GM18951 (cell line): Measurements from ENCODE around the gene DOK7.

Source experiments
- POLR2A ChIP-seq: IDR thresholded peaks from 4 replicates; pipeline ENCODE4 v1.6.1; 2011; ENCODE audit warnings: mild to moderate bottlenecking; ENCODE audit not compliant: insufficient read length, insufficient read depth; ENCODE audit errors: extremely low read depth
- in situ Hi-C: fragments of 300-500 bp; cut with MboI; formaldehyde crosslinking; loops from one replicate; pipeline ENCODE4 v1.12.0; 2022; ENCODE audit warnings: low sequenced_read_pairs, mixed read lengths, inconsistent platforms; ENCODE audit not compliant: unreplicated experiment

Gene DOK7

GRCh38 chr4:3481783-3482393 lies 18.8 kb downstream of the DOK7 start:
- in situ Hi-C loops, result no loop called here
- TF ChIP-seq POLR2A, result no peak

- in situ Hi-C loops, result no loop called here
- TF ChIP-seq POLR2A, result no peak
Observed at GRCh38 chr4:3482707-3483106, 19.6 kb downstream of the DOK7 start.

GRCh38 chr4:3483471-3483921 lies 20.4 kb downstream of the DOK7 start:
- in situ Hi-C loops, result no loop called here
- TF ChIP-seq POLR2A, result no peak

GRCh38 chr4:3484057-3484973 lies 21.2 kb downstream of the DOK7 start:
- in situ Hi-C loops, result no loop called here
- TF ChIP-seq POLR2A, result no peak

GRCh38 chr4:3485011-3485791 lies 22.1 kb downstream of the DOK7 start:
- TF ChIP-seq POLR2A, result no peak
- in situ Hi-C loops, result no loop called here

- in situ Hi-C loops, result no loop called here
- no peak for TF ChIP-seq POLR2A
Observed at GRCh38 chr4:3485886-3486540, 22.9 kb downstream of the DOK7 start.

- no peak for TF ChIP-seq POLR2A
- in situ Hi-C loops, result no loop called here
Observed at GRCh38 chr4:3486541-3487540, 23.7 kb downstream of the DOK7 start.

- in situ Hi-C loops, result no loop called here
Observed at GRCh38 chr4:3487861-3488260, 24.8 kb downstream of the DOK7 start.

GRCh38 chr4:3488820-3489219 lies 25.7 kb downstream of the DOK7 start:
- TF ChIP-seq POLR2A, result no peak
- in situ Hi-C loops, result no loop called here

More at GRCh38 chr4:3487861-3488260, 24.8 kb downstream of the DOK7 start:
- no peak for TF ChIP-seq POLR2A

GRCh38 chr4:3489451-3489962 lies 26.4 kb downstream of the DOK7 start:
- no peak for TF ChIP-seq POLR2A
- in situ Hi-C loops, result no loop called here

GRCh38 chr4:3491681-3492405 lies 28.7 kb downstream of the DOK7 start:
- TF ChIP-seq POLR2A, result no peak
- in situ Hi-C loops, result no loop called here
